OCI-LY1 (cell line): ENCODE data around the gene SDK1.

Source experiments
- CTCF ChIP-seq: fragments of 200-600 bp; sonication (generic), shearing (Covaris generic); IDR thresholded peaks from 2 replicates; pipeline ENCODE4 v1.5.1; 2017; ENCODE audit warnings: mild to moderate bottlenecking, antibody characterized with exemption, low read length, moderate library complexity, mixed read lengths
- EZH2 ChIP-seq: fragments of 200-600 bp; sonication (generic), shearing (Covaris generic); IDR thresholded peaks from 2 replicates; pipeline ENCODE4 v1.8.0; 2017; ENCODE audit warnings: borderline replicate concordance, mixed run types, mild to moderate bottlenecking, antibody characterized with exemption, low read length, moderate library complexity, mixed read lengths

- TF ChIP-seq CTCF (no peak), EZH2 (no peak)
These were observed 239.6 kb downstream of the SDK1 start for GRCh38 chr7:3540456-3541220.
